NT2/D1 (cell line): ENCODE results near the gene JMY.

Experiments used
- DNase-seq: peaks from one replicate; pipeline ENCODE4 v3.0.0-alpha.2; 2011; ENCODE audit warnings: low read depth, low spot score
- H3K27me3 ChIP-seq: 2 replicates; pipeline ENCODE4 v1.6.0; 2011; ENCODE audit warnings: mild to moderate bottlenecking; ENCODE audit not compliant: insufficient read length, insufficient read depth
- H3K36me3 ChIP-seq: 2 replicates; pipeline ENCODE4 v1.6.1; 2011; ENCODE audit warnings: mild to moderate bottlenecking, low read length, mixed read lengths; ENCODE audit not compliant: insufficient read depth, insufficient read length
- H3K4me1 ChIP-seq: 2 replicates; pipeline ENCODE4 v1.5.1; 2011; ENCODE audit not compliant: insufficient read depth, insufficient read length
- H3K4me3 ChIP-seq: 2 replicates; pipeline ENCODE4 v1.5.1; 2011; ENCODE audit warnings: low read depth; ENCODE audit not compliant: insufficient read length
- H3K9ac ChIP-seq: 2 replicates; pipeline ENCODE4 v1.6.0; 2011; ENCODE audit warnings: low read depth; ENCODE audit not compliant: insufficient read length
- H3K9me3 ChIP-seq: 2 replicates; pipeline ENCODE4 v1.5.1; 2011; ENCODE audit warnings: mild to moderate bottlenecking, low read length; ENCODE audit not compliant: insufficient read depth
- SUZ12 ChIP-seq: IDR thresholded peaks from 2 replicates; pipeline ENCODE4 v1.6.1; 2011; ENCODE audit not compliant: insufficient read length, insufficient read depth; ENCODE audit errors: extremely low read depth
- YY1 ChIP-seq: IDR thresholded peaks from 2 replicates; pipeline ENCODE4 v1.6.1; 2011; ENCODE audit not compliant: insufficient read length, insufficient read depth
- ZNF274 ChIP-seq: IDR thresholded peaks from 2 replicates; pipeline ENCODE4 v1.6.1; 2011; ENCODE audit warnings: mild to moderate bottlenecking, low read depth, low read length

JMY gene

GRCh38 chr5:79200573-79201183 lies 35.3 kb upstream of the JMY start:
- H3K4me1 ChIP-seq, result no peaks in the 10 kb centered on the region

DNA sequence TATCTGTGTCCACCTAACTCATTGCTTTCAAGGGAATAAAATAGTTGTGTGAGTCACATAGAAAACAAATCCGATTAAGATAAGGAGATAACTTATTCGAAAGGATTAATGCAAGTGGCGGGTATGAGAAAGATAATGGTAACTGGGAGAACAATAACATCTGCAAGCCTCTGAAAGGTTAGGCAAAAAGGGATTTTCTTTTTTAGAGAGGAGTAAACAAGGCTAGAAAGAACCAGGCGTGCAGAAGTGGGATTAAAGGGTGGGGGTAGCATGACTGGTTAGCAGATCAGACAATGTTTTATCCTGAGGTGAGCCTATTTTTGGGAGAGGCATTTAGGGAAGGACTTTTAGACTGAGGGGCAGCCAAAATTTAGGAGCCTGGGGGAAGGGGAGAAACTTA lies 34.7 kb upstream of the JMY start:
- DNase-seq, result no peak
- H3K27me3 ChIP-seq, result no peaks in the 10 kb centered on the region
- H3K9ac ChIP-seq, result no peak overlapping the region
- H3K4me3 ChIP-seq, result no peak overlapping the region
- no peaks in the 10 kb centered on the region for H3K9me3 ChIP-seq
- no peaks in the 10 kb centered on the region for H3K4me1 ChIP-seq
- H3K36me3 ChIP-seq, result no peaks in the 10 kb centered on the region
- no peak for TF ChIP-seq YY1
- TF ChIP-seq ZNF274, result no peak

More at GRCh38 chr5:79200573-79201183, 35.3 kb upstream of the JMY start:
- H3K9ac ChIP-seq, result no peak overlapping the region
- DNase-seq, result no peak
- no peaks in the 10 kb centered on the region for H3K36me3 ChIP-seq
- no peaks in the 10 kb centered on the region for H3K27me3 ChIP-seq
- H3K4me3 ChIP-seq, result no peak overlapping the region
- TF ChIP-seq SUZ12 (no peak), ZNF274 (no peak), YY1 (no peak)
- H3K9me3 ChIP-seq, result no peaks in the 10 kb centered on the region

DNA sequence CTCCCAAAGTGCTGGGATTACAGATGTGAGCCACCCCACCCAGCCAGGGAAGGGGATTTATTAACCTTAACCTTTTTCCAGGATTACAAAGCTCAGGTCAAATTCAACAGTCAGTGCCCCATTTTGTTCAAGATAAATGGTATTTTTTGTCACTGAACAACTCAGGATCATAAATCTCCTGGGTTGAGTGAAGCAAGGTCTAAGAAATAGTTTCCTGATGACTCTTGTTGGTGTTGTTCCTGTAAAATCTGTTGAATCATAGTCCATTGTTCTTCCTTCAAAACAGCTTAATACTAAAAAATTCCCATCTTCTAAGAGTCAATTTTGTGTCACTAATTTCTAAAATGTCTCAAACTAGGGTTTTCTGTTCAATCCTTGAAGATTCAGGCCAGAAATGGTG lies 33.9 kb upstream of the JMY start:
- H3K27me3 ChIP-seq, result no peaks in the 10 kb centered on the region
- no peak overlapping the region for H3K9ac ChIP-seq
- no peaks in the 10 kb centered on the region for H3K36me3 ChIP-seq
- no peak for DNase-seq
- H3K4me3 ChIP-seq, result no peak overlapping the region
- H3K9me3 ChIP-seq, result no peaks in the 10 kb centered on the region
- H3K4me1 ChIP-seq, result no peaks in the 10 kb centered on the region
- TF ChIP-seq SUZ12 (no peak), YY1 (no peak), ZNF274 (no peak)

GRCh38 chr5:79205965-79206364 lies 30.0 kb upstream of the JMY start:
- no peak overlapping the region for H3K4me3 ChIP-seq
- DNase-seq, result no peak
- H3K9me3 ChIP-seq, result no peaks in the 10 kb centered on the region
- TF ChIP-seq SUZ12 (no peak), ZNF274 (no peak), YY1 (no peak)
- H3K27me3 ChIP-seq, result no peaks in the 10 kb centered on the region
- H3K4me1 ChIP-seq, result no peaks in the 10 kb centered on the region
- H3K9ac ChIP-seq, result no peak overlapping the region
- H3K36me3 ChIP-seq, result no peaks in the 10 kb centered on the region

- no peak overlapping the region for H3K4me3 ChIP-seq
- no peaks in the 10 kb centered on the region for H3K4me1 ChIP-seq
- DNase-seq, result no peak
- H3K9me3 ChIP-seq, result no peaks in the 10 kb centered on the region
- H3K27me3 ChIP-seq, result no peaks in the 10 kb centered on the region
- no peak overlapping the region for H3K9ac ChIP-seq
- no peaks in the 10 kb centered on the region for H3K36me3 ChIP-seq
- no peak for TF ChIP-seq YY1
- no peak for TF ChIP-seq SUZ12
Measured at GRCh38 chr5:79206541-79206940, 29.4 kb upstream of the JMY start.

DNA sequence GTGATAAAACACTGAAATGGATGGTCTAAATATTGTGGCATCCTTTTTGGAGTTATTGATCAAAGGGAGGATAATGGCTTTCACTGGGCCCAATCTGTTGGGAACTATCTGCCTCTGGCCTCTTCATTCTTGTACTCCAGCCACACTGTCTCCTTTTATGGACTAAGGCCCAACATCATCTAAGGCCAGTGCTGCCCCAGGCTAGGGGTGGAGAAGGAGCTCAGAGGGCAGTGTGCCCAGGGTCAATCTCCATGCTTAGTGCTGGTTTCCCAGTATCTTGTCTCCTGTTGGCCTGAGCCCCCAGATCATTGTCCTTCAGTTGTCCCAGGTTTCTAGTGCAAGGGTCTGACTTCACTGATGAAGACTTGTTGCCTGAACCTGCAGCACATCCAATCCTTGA lies 26.4 kb upstream of the JMY start:
- H3K9me3 ChIP-seq, result no peaks in the 10 kb centered on the region
- no peak for TF ChIP-seq SUZ12
- TF ChIP-seq ZNF274, result no peak
- TF ChIP-seq YY1, result no peak
- DNase-seq, result no peak

DNA sequence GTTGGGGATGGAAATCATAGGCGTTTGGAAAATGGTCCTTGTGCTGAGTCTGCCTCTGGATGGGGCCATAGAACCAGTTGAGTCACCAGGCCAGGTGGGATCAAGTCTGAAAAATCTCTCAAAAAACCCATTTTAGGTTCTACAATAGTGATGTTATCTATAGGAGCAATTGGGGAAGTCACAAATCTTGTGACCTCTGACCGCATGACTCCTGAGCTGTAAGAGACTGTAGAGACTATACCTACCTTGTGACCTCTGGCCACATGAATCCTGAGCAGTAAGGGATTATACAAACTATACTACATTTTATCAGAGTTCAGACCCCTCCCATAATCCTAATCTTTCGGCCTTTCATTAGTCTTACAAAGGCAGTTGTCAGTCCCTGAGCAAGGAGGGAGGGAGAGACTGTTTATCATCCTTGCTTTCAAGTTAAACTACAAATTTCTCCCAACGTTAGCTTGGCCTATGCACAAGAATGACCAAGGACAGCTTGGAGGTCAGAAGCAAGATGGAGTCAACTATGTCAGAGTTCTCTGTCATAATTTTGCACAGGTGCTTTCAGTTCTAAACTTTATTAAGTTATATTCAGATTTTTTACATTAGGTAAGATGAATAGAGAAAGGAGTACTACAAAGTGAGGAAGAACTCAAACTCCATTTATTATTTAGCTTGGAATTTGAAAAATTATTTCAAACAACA lies 11.5 kb upstream of the JMY start:
- Histone ChIP-seq H3K9ac (no peak overlapping the region), H3K27me3 (no peaks in the 10 kb centered on the region), H3K4me3 (no peak overlapping the region), H3K36me3 (no peaks in the 10 kb centered on the region), H3K4me1 (no peaks in the 10 kb centered on the region), H3K9me3 (no peaks in the 10 kb centered on the region)
- TF ChIP-seq SUZ12 (no peak), YY1 (no peak), ZNF274 (no peak)
- no peak for DNase-seq

More for the DNA sequence above, 26.4 kb upstream of the JMY start:
- Histone ChIP-seq H3K27me3 (no peaks in the 10 kb centered on the region), H3K36me3 (no peaks in the 10 kb centered on the region), H3K4me3 (no peak overlapping the region), H3K9ac (no peak overlapping the region), H3K4me1 (no peaks in the 10 kb centered on the region)

DNA sequence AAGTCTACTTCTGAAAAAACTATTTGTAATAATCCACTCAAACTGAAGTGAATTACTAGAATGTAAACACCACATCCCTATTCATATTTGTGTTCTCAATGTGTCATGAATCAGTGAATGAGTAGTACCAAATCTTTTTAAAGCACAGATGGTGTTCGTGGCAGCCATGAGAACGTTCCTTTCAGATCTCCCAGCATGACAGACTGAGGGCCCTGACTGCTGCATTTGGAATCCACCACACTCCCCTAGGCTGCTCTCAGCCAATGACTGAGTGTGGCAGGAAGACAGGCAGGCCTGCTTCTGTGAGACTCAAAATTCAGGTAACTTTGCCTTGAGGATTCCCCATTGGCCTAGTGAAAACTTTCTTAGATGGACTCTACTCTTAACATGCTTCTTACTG lies 10.9 kb upstream of the JMY start:
- DNase-seq, result no peak
- no peaks in the 10 kb centered on the region for H3K9me3 ChIP-seq
- no peak overlapping the region for H3K9ac ChIP-seq
- H3K4me1 ChIP-seq, result no peaks in the 10 kb centered on the region
- no peaks in the 10 kb centered on the region for H3K36me3 ChIP-seq
- TF ChIP-seq SUZ12 (no peak), ZNF274 (no peak)
- no peak overlapping the region for H3K4me3 ChIP-seq
- H3K27me3 ChIP-seq, result no peaks in the 10 kb centered on the region
